Subcutaneous abdominal adipose tissue (tissue), 5 donors: ENCODE data around the gene RAB11FIP5.

Experiments used
- H3K27ac ChIP-seq: one replicate; pipeline ENCODE4 v1.7.0; 2013; ENCODE audit warnings: low read depth, mild to moderate bottlenecking, inconsistent platforms, low read length, moderate library complexity
- H3K27me3 ChIP-seq, 5 donors: one replicate each; pipeline ENCODE4 v1.7.0; 2013; ENCODE audit warnings: low read length in 5 of 5, inconsistent platforms in 1 of 5; ENCODE audit not compliant: control insufficient read depth in 5 of 5, insufficient read depth in 4 of 5
- H3K36me3 ChIP-seq, 5 donors: one replicate each; pipeline ENCODE4 v1.7.0; 2013; ENCODE audit warnings: low read length in 5 of 5; ENCODE audit not compliant: control insufficient read depth in 5 of 5, insufficient read depth in 5 of 5
- H3K4me1 ChIP-seq, 5 donors: one replicate each; pipeline ENCODE4 v1.7.0; 2013; ENCODE audit warnings: low read length in 5 of 5, mild to moderate bottlenecking in 3 of 5, moderate library complexity in 1 of 5; ENCODE audit not compliant: control insufficient read depth in 5 of 5, insufficient read depth in 5 of 5
- H3K4me3 ChIP-seq, 5 donors: one replicate each; pipeline ENCODE4 v1.7.0; 2013; ENCODE audit warnings: low read length in 5 of 5, low read depth in 1 of 5
- H3K9ac ChIP-seq, 5 donors: one replicate each; pipeline ENCODE4 v1.7.0; 2013; ENCODE audit warnings: low read length in 5 of 5, mild to moderate bottlenecking in 4 of 5, moderate library complexity in 3 of 5
- H3K9me3 ChIP-seq, 5 donors: one replicate each; pipeline ENCODE4 v1.7.0; 2013; ENCODE audit warnings: low read length in 5 of 5; ENCODE audit not compliant: control insufficient read depth in 5 of 5
- donor health status: healthy.
- donor health status: healthy.
- donor health status: healthy.
- donor health status: healthy.
- donor health status: healthy.

Gene RAB11FIP5

GRCh38 chr2:73033766-73034381 is 78.9 kb downstream of the RAB11FIP5 start:
- Histone ChIP-seq H3K4me1 (peaks cover 0 to 5% (median 0%) of the 10 kb centered on the region in 5 donors), H3K36me3 (peaks cover 0 to 9% (median 0%) of the 10 kb centered on the region in 5 donors), H3K9ac (no peak overlapping the region), H3K9me3 (no peaks in the 10 kb centered on the region), H3K27ac (no peak overlapping the region), H3K4me3 (no peak overlapping the region), H3K27me3 (no peaks in the 10 kb centered on the region)

DNA sequence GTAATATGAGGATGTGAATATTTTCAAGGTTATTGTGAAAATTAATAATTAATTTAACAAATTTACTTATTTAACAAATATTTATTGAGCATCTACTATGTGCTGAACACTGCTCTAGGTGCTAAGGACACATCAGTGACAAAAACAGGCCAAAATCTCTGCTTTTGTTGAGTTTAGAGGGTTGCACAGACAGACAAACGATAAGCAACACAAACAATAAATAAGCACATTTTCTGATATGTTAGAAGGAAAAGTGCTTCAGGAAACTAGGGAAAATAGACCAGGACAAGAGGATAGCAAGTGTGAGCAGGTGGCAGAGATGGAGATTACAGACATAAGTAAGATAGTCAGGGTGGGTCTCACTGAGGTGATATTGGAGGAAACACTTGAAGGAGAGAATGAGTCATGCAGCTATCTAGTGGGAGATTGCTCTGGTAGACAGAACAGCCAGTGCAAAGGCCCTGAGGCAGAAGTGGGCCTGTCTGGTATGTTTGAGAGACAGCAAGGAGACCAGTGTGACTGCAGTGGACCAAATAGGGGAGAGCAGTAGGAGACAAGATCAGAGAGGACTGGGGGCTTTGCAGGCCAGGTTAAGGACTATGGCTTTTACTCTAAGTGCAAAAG is 79.5 kb downstream of the RAB11FIP5 start:
- no peaks in the 10 kb centered on the region for H3K9me3 ChIP-seq

GRCh38 chr2:73032702-73033097 is 80.0 kb downstream of the RAB11FIP5 start:
- Histone ChIP-seq H3K27ac (no peak overlapping the region), H3K36me3 (peaks cover 0 to 8% (median 3%) of the 10 kb centered on the region in 5 donors), H3K4me1 (peaks cover 0 to 5% (median 0%) of the 10 kb centered on the region in 5 donors), H3K27me3 (no peaks in the 10 kb centered on the region), H3K9ac (no peak overlapping the region), H3K4me3 (no peak overlapping the region), H3K9me3 (no peaks in the 10 kb centered on the region)

More for the DNA sequence above, 79.5 kb downstream of the RAB11FIP5 start:
- peaks cover 0 to 5% (median 0%) of the 10 kb centered on the region in 5 donors for H3K4me1 ChIP-seq
- H3K36me3 ChIP-seq, result peaks cover 0 to 9% (median 3%) of the 10 kb centered on the region in 5 donors
- H3K27ac ChIP-seq, result no peak overlapping the region
- H3K4me3 ChIP-seq, result no peak overlapping the region
- H3K27me3 ChIP-seq, result no peaks in the 10 kb centered on the region
- H3K9ac ChIP-seq, result no peak overlapping the region

DNA sequence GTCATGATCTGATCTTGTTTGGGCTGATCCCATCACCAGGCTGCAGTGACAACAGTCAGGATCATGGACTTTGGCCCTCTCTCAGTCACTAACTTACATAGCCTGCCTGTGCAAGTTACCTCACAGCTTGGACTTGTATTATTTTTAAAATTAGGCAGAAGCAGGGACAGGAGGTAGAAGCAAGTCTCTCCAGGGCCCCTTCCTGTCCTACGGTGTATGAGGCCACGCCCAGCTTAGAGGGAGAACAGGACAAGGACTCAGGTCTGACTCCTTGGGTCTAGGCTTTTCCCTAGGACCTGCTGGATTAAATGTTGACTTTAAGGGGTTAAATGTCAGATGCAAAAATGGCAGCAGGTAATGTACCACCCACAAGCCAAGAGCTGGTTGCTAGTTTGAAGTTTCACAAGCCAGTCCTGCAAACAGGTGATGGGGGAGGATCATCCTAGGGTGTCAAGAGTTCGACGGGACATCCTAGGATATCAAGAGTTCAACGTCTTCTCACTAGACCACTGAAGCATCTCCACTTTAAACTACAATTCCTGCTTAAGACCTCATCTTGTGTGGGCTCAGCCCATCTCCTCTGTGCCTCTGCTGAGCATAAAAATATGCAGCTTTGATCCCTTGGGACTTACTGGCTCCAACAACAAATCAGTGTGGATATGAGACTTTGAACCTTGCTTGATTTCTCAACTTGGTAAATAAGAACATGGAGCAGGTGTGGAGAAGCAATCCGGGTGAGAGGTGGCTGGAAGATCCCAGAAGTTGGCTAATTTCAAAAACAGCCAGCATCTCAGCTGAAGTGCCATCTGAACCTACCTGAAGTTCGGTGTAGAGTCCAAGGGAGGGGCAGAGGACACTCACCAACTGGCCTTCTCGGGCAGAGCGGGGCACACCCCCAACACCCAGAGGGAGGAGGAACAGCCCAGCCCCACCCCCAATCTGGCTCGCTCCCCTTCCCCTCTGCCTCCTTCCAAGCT is 80.7 kb downstream of the RAB11FIP5 start:
- no peaks in the 10 kb centered on the region for H3K9me3 ChIP-seq
- H3K9ac ChIP-seq, result no peak overlapping the region
- peaks cover 0 to 8% (median 3%) of the 10 kb centered on the region in 5 donors for H3K36me3 ChIP-seq
- H3K4me3 ChIP-seq, result no peak overlapping the region
- H3K4me1 ChIP-seq, result peaks cover 0 to 5% (median 0%) of the 10 kb centered on the region in 5 donors
- H3K27ac ChIP-seq, result no peak overlapping the region
- H3K27me3 ChIP-seq, result no peaks in the 10 kb centered on the region

- peaks cover 0 to 5% (median 0%) of the 10 kb centered on the region in 5 donors for H3K4me1 ChIP-seq
- no peak overlapping the region for H3K4me3 ChIP-seq
- H3K27me3 ChIP-seq, result no peaks in the 10 kb centered on the region
- H3K27ac ChIP-seq, result no peak overlapping the region
- no peak overlapping the region for H3K9ac ChIP-seq
- no peaks in the 10 kb centered on the region for H3K9me3 ChIP-seq
- peaks cover 0 to 8% (median 3%) of the 10 kb centered on the region in 5 donors for H3K36me3 ChIP-seq
Observed at GRCh38 chr2:73031095-73031678, 81.6 kb downstream of the RAB11FIP5 start.

GRCh38 chr2:73028841-73029240 is 83.9 kb downstream of the RAB11FIP5 start:
- Histone ChIP-seq H3K27me3 (no peaks in the 10 kb centered on the region), H3K27ac (no peak overlapping the region), H3K4me3 (no peak overlapping the region), H3K36me3 (peaks cover 0 to 8% (median 3%) of the 10 kb centered on the region in 5 donors), H3K9ac (no peak overlapping the region), H3K4me1 (peaks cover 0 to 3% (median 0%) of the 10 kb centered on the region in 5 donors), H3K9me3 (no peaks in the 10 kb centered on the region)

DNA sequence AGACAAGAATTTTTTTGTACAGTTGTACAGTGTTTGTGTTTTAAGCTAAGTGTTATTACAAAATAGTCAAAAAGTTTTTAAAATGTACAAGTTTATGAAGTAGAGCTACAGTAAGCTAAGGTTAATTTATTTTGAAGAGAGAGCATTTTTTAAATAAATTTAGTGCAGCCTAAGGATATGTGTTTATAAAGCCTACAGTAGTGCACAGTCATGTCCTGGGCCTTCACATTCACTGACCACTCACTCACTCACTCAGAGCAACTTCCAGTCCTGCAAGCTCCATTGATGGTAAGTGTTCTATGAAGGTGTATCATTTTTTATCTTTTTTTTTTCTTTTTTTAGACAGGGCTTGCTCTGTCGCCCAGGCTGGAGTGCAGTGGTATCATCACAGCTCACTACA is 85.4 kb downstream of the RAB11FIP5 start:
- H3K9me3 ChIP-seq, result no peaks in the 10 kb centered on the region
- peaks cover 0 to 8% (median 3%) of the 10 kb centered on the region in 5 donors for H3K36me3 ChIP-seq
- no peaks in the 10 kb centered on the region for H3K4me1 ChIP-seq
- H3K9ac ChIP-seq, result no peak overlapping the region
- H3K27me3 ChIP-seq, result no peaks in the 10 kb centered on the region
- no peak overlapping the region for H3K4me3 ChIP-seq
- no peak overlapping the region for H3K27ac ChIP-seq

GRCh38 chr2:73023497-73023896 is 89.3 kb downstream of the RAB11FIP5 start:
- Histone ChIP-seq H3K27me3 (no peaks in the 10 kb centered on the region), H3K27ac (no peak overlapping the region), H3K9ac (no peak overlapping the region), H3K4me3 (no peak overlapping the region), H3K9me3 (no peaks in the 10 kb centered on the region), H3K36me3 (peaks cover 0 to 22% (median 7%) of the 10 kb centered on the region in 5 donors), H3K4me1 (no peaks in the 10 kb centered on the region)
